Vagina (tissue), 2 donors: ENCODE data around the gene CHRNB4. TPM values are rescaled to one million over a fixed set of nuclear protein-coding genes. Genes with fewer than 3 reads are reported as not detected.

Experiments used
- DNase-seq, 2 donors: peaks; one replicate each; pipeline ENCODE4 v3.0.0-alpha.2; 2017; ENCODE audit errors: extremely low spot score in 2 of 2
- H3K27ac ChIP-seq: fragments of 200-600 bp; sonication (generic); one replicate; pipeline ENCODE4 v1.5.1; 2019
- H3K27me3 ChIP-seq: fragments of 200-600 bp; sonication (generic); one replicate; pipeline ENCODE4 v1.5.1; 2019
- H3K36me3 ChIP-seq, 2 donors: fragments of 200-600 bp; sonication (generic); one replicate each; pipeline ENCODE4 v1.5.1; 2017 to 2019
- H3K4me1 ChIP-seq: fragments of 200-600 bp; sonication (generic); one replicate; pipeline ENCODE4 v1.5.1; 2019
- H3K4me3 ChIP-seq, 2 donors: fragments of 200-600 bp; sonication (generic); 1 replicate in 1 of 2; 2 replicates in 1 of 2; pipeline ENCODE4 v1.5.1; 2016 to 2019
- H3K9me3 ChIP-seq: fragments of 200-600 bp; sonication (generic); one replicate; pipeline ENCODE4 v1.5.1; 2019
- POLR2A ChIP-seq, 2 donors: fragments of 450-650 bp; IDR thresholded peaks; one replicate each; pipeline ENCODE4 v1.6.1; 2017; ENCODE audit warnings: antibody characterized with exemption in 2 of 2, mild to moderate bottlenecking in 2 of 2, moderate library complexity in 2 of 2
- POLR2AphosphoS5 ChIP-seq, 2 donors: sonication (generic); formaldehyde crosslinking; IDR thresholded peaks; one replicate each; pipeline ENCODE4 v1.9.0; 2017; ENCODE audit warnings: antibody characterized with exemption in 2 of 2, mild to moderate bottlenecking in 2 of 2, low read depth in 1 of 2; ENCODE audit not compliant: insufficient read depth in 1 of 2
- intact Hi-C: fragments of 100-400 bp; cut with DNase I; formaldehyde crosslinking; loops from one replicate; pipeline ENCODE4 v1.15.1; 2023
- small RNA-seq: library from RNA; depleted of rRNA; stranded (forward); fragments of <200 nt; gene quantifications from one replicate; pipeline ENCODE3, GENCODE V24; 2016
- total RNA-seq: library from RNA; depleted of rRNA; stranded (reverse); fragments of >200 nt; gene quantifications from one replicate; pipeline ENCODE4 v1.2.3, GENCODE V29; 2016
- TF ChIP-seq, protein P1 (sequence below), 3 experiments: fragments of 450-650 bp in 2 of 3; fragments of 200-600 bp in 1 of 3; sonication (generic) in 1 of 3; IDR thresholded peaks; one replicate each; pipeline ENCODE4 v1.5.1; 2017 to 2019; ENCODE audit warnings: antibody characterized with exemption in 3 of 3, mild to moderate bottlenecking in 2 of 3, moderate library complexity in 2 of 3

The CHRNB4 gene
- total RNA-seq, 1 donor from 2014 or later = 0.74 TPM

DNA sequence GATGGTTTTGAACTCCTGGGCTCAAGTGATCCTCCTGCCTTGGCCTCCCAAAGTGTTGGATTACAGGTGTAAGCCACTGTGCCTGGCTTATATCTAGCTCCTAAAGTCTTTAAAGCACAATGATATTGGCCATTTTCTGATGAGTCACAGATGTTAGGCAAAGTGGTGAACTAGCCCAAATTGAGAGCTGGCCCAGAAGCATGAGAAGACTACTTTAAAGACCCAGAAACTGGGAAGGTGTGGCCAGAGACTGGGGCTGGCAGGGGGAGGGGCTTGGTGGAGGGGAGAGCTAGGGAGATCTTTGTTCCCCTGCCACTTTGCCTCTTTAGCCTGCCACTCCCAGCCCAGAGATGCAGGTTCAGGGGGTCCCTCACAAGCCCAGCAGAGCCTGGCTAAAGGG is 41.8 kb downstream of the CHRNB4 start:
- Histone ChIP-seq H3K27ac (no peak overlapping the region), H3K36me3 (no peaks in the 10 kb centered on the region), H3K4me1 (no peaks in the 10 kb centered on the region), H3K27me3 (no peaks in the 10 kb centered on the region), H3K9me3 (no peaks in the 10 kb centered on the region), H3K4me3 (no peak overlapping the region)
- intact Hi-C loops = no loop called here
- DNase-seq = no peak
- no peak for TF ChIP-seq POLR2A (IDR thresholded peaks at IDR 0.05)
- TF ChIP-seq, protein P1, sequence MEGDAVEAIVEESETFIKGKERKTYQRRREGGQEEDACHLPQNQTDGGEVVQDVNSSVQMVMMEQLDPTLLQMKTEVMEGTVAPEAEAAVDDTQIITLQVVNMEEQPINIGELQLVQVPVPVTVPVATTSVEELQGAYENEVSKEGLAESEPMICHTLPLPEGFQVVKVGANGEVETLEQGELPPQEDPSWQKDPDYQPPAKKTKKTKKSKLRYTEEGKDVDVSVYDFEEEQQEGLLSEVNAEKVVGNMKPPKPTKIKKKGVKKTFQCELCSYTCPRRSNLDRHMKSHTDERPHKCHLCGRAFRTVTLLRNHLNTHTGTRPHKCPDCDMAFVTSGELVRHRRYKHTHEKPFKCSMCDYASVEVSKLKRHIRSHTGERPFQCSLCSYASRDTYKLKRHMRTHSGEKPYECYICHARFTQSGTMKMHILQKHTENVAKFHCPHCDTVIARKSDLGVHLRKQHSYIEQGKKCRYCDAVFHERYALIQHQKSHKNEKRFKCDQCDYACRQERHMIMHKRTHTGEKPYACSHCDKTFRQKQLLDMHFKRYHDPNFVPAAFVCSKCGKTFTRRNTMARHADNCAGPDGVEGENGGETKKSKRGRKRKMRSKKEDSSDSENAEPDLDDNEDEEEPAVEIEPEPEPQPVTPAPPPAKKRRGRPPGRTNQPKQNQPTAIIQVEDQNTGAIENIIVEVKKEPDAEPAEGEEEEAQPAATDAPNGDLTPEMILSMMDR (IDR thresholded peaks at IDR 0.05) = no peak

DNA sequence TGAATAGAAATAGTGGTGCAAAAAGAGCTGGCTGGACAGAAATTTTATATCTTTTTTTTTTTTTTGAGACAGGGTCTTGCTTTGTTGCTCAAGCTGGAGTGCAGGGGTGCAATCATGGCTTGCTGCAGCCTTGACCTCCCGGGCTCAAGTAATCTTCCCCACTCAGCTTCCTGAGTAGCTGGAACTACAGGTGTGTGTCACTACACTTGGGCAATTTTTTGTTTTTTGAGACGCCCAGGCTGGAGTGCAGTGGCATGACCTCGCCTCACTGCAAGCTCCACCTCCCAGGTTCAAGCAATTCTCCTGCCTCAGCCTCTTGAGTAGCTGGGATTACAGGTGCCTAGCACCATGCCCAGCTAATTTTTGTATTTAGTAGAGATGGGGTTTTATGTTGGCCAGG is 42.7 kb downstream of the CHRNB4 start:
- intact Hi-C loops = no loop called here

DNA sequence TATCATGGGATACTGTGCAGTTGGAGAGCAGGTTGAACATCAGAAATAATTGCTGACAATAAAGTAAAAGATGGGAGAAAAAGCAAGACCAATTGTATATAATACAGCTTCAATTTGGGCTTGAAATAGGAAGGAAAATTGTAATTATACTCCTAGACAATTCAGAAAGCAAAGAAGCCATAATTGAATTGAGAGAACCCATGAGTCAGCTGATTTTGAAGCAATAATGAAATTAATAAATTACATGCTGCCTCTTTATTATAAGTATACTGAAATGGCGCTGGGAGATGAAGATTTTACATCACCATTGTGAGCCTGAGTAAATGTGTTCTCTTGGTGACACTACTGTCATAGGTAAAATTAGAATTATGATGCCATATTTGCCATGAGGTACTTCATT is 43.4 kb downstream of the CHRNB4 start:
- Histone ChIP-seq H3K36me3 (no peaks in the 10 kb centered on the region), H3K27me3 (no peaks in the 10 kb centered on the region), H3K4me1 (no peaks in the 10 kb centered on the region), H3K4me3 (no peak overlapping the region), H3K27ac (no peak overlapping the region), H3K9me3 (no peaks in the 10 kb centered on the region)
- TF ChIP-seq POLR2AphosphoS5 (IDR thresholded peaks at IDR 0.05; ENCODE audit: insufficient read depth in 1 of 2, low read depth in 1 of 2) = no peak
- no peak for TF ChIP-seq POLR2A (IDR thresholded peaks at IDR 0.05)
- TF ChIP-seq, protein P1 (IDR thresholded peaks at IDR 0.05) = no peak
- no peak for DNase-seq
- intact Hi-C loops = no loop called here

More for the DNA sequence above, 42.7 kb downstream of the CHRNB4 start:
- Histone ChIP-seq H3K9me3 (no peaks in the 10 kb centered on the region), H3K27ac (no peak overlapping the region), H3K4me3 (no peak overlapping the region), H3K36me3 (no peaks in the 10 kb centered on the region), H3K27me3 (no peaks in the 10 kb centered on the region), H3K4me1 (no peaks in the 10 kb centered on the region)
- no peak for DNase-seq
- TF ChIP-seq, protein P1 (IDR thresholded peaks at IDR 0.05) = no peak
- no peak for TF ChIP-seq POLR2A (IDR thresholded peaks at IDR 0.05)
- no peak for TF ChIP-seq POLR2AphosphoS5 (IDR thresholded peaks at IDR 0.05; ENCODE audit: insufficient read depth in 1 of 2, low read depth in 1 of 2)

DNA sequence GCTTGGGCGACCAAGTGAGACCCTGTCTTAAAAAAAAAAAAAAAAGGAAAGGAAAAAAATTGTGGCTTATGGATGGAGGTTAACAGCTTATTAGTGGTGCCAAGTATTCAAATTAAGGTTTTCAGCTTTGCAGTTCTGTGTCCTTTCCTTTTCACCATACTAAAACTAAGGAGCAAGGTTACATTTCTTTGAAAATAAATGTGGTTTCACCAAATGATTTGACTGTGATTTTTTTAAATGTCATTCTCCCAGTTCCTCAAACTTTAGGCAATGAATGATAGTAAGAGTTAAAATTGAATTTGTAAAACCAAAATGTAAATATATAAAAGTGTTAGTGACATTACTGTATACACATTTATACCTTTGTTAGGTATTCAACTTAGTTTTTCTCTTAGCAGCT is 66.1 kb downstream of the CHRNB4 start:
- Histone ChIP-seq H3K4me3 (no peak overlapping the region), H3K9me3 (no peaks in the 10 kb centered on the region), H3K36me3 (no peaks in the 10 kb centered on the region), H3K4me1 (no peaks in the 10 kb centered on the region), H3K27ac (no peak overlapping the region), H3K27me3 (no peaks in the 10 kb centered on the region)
- intact Hi-C loops = no loop called here
- TF ChIP-seq POLR2AphosphoS5 (IDR thresholded peaks at IDR 0.05; ENCODE audit: insufficient read depth in 1 of 2, low read depth in 1 of 2) = no peak
- TF ChIP-seq, protein P1 (IDR thresholded peaks at IDR 0.05) = no peak
- TF ChIP-seq POLR2A (IDR thresholded peaks at IDR 0.05) = no peak
- no peak for DNase-seq

Small RNA genes within 50 kb of the gene (small RNA-seq; reads per million reads assigned to genes)
- gene AC067863.2 = not detected

Other genes starting within 250 kb of the CHRNB4 start
- 40.8 TPM for gene IREB2, start 203.0 kb downstream of the CHRNB4 start, total RNA-seq
- gene HYKK, start 133.6 kb downstream of the CHRNB4 start, total RNA-seq = 9.6 TPM
- gene PSMA4, start 100.8 kb downstream of the CHRNB4 start, total RNA-seq = 107 TPM
- 8.8 TPM for gene CHRNA5, start 75.7 kb downstream of the CHRNB4 start, total RNA-seq
- gene CHRNA3, start 20.2 kb downstream of the CHRNB4 start, total RNA-seq = 3.7 TPM
- gene ADAMTS7, start 170.3 kb upstream of the CHRNB4 start, total RNA-seq = 2.5 TPM
- 170 TPM for gene MORF4L1, start 231.7 kb upstream of the CHRNB4 start, total RNA-seq